DMS53 (cell line): Measurements from ENCODE around the gene PRDM4.
A peak's percentile ranks its signal among the peaks of the same experiment; 100 is the strongest.

Experiments used
- DNase-seq: peaks from one replicate; lab custom pipeline; 2025; lab: John Stamatoyannopoulos, UW

The PRDM4 gene

GRCh38 chr12:107760809-107761501 is at the start of gene PRDM4:
Gene PRDM4 (minus strand): TSS chr12:107761137. CDS start chr12:107760515, 622 bp downstream.
- DNase-seq: peak; percentile 99

GRCh38 chr12:107807471-107808150 is 46.7 kb upstream of the PRDM4 start:
- no peak for DNase-seq

GRCh38 chr12:107805488-107806180 is 44.7 kb upstream of the PRDM4 start:
- no peak for DNase-seq

- no peak for DNase-seq
Measured at GRCh38 chr12:107803092-107803491, 42.2 kb upstream of the PRDM4 start.

GRCh38 chr12:107801150-107801549 is 40.2 kb upstream of the PRDM4 start:
- no peak for DNase-seq

- DNase-seq: no peak
Measured at GRCh38 chr12:107798580-107798979, 37.6 kb upstream of the PRDM4 start.

- DNase-seq: no peak
Measured at GRCh38 chr12:107794451-107794850, 33.5 kb upstream of the PRDM4 start.

GRCh38 chr12:107791465-107792089 is 30.6 kb upstream of the PRDM4 start:
- no peak for DNase-seq

- no peak for DNase-seq
Measured at GRCh38 chr12:107788690-107789458, 27.9 kb upstream of the PRDM4 start.

- DNase-seq: no peak
Measured at GRCh38 chr12:107788281-107788680, 27.3 kb upstream of the PRDM4 start.

GRCh38 chr12:107783406-107784376 is 22.8 kb upstream of the PRDM4 start:
- no peak for DNase-seq

- no peak for DNase-seq
Measured at GRCh38 chr12:107782067-107782466, 21.1 kb upstream of the PRDM4 start.

GRCh38 chr12:107780298-107780697 is 19.4 kb upstream of the PRDM4 start:
- DNase-seq: no peak

GRCh38 chr12:107779077-107779831 is 18.3 kb upstream of the PRDM4 start:
- DNase-seq: no peak

- no peak for DNase-seq
Measured at GRCh38 chr12:107778383-107779025, 17.6 kb upstream of the PRDM4 start.

- no peak for DNase-seq
Measured at GRCh38 chr12:107776171-107776570, 15.2 kb upstream of the PRDM4 start.

GRCh38 chr12:107775093-107775721 is 14.3 kb upstream of the PRDM4 start:
- DNase-seq: no peak

GRCh38 chr12:107774349-107775029 is 13.6 kb upstream of the PRDM4 start, which contains the start of gene ASCL4:
Gene ASCL4 (plus strand): TSS chr12:107774704. CDS start chr12:107775219, 515 bp downstream.
- DNase-seq: no peak
